AG09319 (cell line): ENCODE data around the gene KDM7A.

ENCODE experiments used
- DNase-seq: peaks from one replicate; pipeline ENCODE4 v3.0.0-alpha.2; 2010; ENCODE audit warnings: low read depth; ENCODE audit errors: extremely low read depth
- CTCF ChIP-seq: IDR thresholded peaks from 2 replicates; pipeline ENCODE4 v1.5.1; 2011; ENCODE audit warnings: low read depth, mild to moderate bottlenecking, inconsistent platforms, low read length, moderate library complexity

The KDM7A gene

DNA sequence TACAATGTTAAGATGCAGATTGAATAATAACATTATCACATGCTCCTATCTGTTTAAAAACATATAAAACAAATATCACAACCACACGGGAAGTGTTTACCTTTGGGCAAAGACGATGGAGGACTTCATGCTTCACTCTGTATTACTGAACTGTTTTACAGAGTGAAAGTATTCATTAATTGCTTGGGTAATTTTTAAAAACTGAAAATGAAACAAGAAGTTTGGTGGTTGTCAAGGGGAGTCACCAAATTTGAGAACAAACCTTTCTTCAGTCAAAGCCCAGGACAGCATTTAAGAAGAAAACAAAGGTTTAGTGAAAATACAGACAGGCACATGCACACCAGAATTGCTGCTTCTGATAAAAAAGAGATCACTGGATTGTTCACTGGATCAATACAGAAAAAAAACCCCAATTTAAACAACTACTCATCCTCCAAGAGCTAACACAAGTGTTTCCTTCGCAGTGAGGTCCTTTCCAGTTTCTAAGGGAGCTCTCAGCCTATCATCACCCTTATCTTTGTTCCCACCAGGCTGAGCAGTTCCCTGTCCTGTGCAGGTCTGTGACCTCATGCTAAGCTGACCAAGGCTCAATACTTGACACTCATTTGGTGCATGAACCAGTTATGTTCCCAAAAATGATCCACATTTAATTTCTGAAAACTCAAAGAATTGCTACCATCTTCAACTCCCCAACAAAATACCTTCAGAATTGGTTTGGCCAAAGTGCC, 122.8 kb downstream of the KDM7A start:
- no peak for TF ChIP-seq CTCF
- no peak for DNase-seq

GRCh38 chr7:140051820-140052219, 125.0 kb downstream of the KDM7A start:
- TF ChIP-seq CTCF, result no peak
- no peak for DNase-seq

DNA sequence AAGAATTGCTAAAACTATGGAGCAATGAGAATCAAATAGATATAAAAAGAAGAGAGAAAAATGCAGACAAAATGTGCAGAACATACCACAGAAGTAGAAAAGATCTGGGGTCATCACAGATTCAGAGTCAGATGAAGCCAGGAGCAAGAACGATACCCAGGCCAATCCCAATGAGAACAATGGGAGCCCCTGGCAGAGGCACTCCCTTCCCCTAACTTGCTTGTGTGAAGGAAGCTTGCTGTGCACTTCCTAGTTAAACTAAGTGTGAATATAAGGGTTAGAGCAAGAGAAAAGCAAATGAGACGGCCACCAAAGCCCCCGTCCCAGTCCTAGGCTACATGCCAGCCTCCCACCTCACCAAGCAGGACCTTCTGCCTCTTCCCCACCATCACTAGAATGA, 126.7 kb downstream of the KDM7A start:
- no peak for TF ChIP-seq CTCF
- no peak for DNase-seq

GRCh38 chr7:140049339-140050024, 127.3 kb downstream of the KDM7A start:
- DNase-seq, result no peak
- TF ChIP-seq CTCF, result no peak

GRCh38 chr7:140048989-140049338, 127.8 kb downstream of the KDM7A start:
- no peak for DNase-seq
- TF ChIP-seq CTCF, result no peak

DNA sequence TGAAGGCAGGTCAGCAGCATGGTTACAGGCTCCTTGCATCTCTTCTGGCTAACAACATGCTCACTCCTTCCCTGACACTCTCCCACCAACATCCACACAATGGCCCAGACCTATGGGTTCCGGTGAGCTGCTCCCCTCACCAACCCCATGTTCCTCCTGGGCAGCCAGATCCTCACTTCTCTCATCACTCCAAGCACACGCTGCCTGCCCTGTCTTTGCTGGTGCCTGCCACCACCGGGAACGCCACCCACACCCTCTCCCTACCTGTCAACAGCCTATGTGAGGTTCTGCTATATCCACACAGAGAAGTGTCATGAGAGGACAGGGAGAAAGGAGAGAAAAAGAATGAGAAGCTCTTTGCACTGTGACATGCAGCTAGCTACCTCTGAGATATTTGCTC, 128.6 kb downstream of the KDM7A start:
- TF ChIP-seq CTCF, result no peak
- no peak for DNase-seq

DNA sequence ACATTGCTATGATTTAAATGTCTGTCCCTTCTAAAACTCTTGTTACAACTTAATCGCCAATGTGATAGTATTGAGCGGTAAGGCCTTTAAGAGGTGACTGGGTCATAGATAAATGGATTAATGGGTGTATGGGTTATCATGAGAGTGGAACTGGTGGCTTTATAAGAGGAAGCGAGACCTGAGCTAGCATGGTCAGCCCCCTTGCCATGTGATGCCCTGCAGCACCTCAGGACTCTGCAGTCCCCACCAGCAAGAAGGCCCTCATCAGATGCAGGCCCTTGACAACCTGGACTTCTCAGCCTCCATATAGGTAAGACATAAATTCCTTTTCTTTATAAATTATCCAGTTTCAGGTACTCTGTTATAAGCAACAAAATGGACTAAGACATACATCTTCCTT, 129.6 kb downstream of the KDM7A start:
- TF ChIP-seq CTCF, result no peak
- no peak for DNase-seq
